ENCODE results near the gene SLC6A13. TPM values are rescaled to one million over a fixed set of nuclear protein-coding genes. Genes with fewer than 3 reads are reported as not detected.

SLC6A13 gene
- total RNA-seq, 1 donor from 2014 or later: 0.44 TPM

DNA sequence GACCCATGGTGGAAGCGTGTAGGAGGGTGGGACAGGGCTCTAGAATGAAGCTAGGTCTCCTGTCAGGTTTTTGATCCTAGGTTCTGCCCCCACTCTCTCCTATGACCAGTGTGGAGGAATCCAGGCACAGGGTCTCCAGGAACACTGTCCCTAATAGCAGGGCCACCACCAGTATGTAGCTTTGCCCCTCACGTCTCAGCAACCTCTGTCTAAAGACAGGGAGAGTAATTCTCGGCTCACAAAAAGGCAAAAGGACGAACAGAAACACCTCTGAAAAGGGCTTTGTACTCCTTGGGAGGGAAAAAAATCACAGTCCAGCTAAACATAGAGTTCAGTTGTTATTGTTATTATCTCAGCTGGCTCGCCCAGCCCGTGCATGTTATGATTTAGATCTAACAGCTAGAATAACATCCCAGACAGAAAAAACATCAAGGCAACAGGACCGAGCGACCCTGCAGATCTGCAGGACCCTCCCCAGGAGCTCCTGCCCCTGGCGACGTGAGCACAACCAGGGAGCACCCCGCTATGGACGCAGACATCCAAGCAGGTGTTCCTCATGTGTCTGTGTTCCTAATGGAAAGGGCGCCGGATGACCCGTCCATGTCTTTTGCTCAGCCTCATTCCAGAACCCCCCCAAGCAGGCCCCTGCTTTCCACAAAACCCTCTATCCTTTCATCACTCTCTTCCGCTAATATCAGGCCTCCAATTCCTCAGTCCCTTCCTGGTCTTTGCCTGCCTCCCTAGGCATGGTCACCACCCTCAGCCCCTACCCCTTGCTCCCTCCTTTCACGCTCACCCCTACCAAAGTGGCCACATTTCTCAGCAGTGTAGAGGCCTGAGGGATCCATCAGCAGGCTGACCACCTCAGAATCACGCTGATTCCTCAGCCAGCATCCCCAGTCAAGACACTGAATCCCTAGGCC lies 34.5 kb downstream of the SLC6A13 start:
- no peak overlapping the region for H3K4me3 Mint-ChIP-seq
- no peaks in the 10 kb centered on the region for H3K9me3 Mint-ChIP-seq

DNA sequence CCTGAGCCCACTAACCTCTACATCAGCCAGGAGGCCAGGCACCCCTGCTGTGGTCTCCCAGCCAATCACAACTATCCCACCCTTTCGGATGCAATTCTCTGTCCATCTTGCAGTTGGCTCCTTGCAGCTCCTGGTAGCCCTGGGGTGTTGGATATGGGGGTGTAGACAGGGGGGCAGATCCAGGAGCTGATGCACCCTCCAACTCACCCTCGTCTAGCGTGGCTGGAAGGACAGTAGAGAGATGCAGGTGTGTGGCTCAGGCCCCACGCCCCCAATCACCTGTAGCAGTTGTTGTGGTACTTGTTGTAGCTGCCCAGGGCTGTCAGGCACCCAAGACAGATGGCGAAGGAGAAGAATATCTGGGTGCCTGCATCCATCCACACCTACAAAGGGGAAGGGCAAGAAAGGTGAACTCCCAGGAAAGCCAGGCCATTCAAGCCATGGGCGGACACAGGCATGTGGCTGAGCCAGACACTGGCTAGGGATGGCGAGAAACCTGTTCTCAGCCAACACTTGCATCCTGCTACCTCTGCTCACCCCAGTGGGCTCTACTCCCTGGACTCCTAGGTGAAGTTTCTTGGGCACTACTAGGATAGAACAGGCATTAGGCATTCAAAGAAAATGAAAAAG lies 35.2 kb downstream of the SLC6A13 start:
- Mint-ChIP-seq H3K9me3 (no peaks in the 10 kb centered on the region), H3K27me3 (ENCODE audit: insufficient read depth) (peaks cover 2% of the 10 kb centered on the region), H3K27ac (no peak overlapping the region), H3K4me3 (no peak overlapping the region), H3K36me3 (ENCODE audit: low read depth) (no peaks in the 10 kb centered on the region), H3K4me1 (ENCODE audit: low read depth) (no peaks in the 10 kb centered on the region)
- no peak for DNase-seq (ENCODE audit: low spot score)
- intact Hi-C loops (cut with micrococcal nuclease): no loop called here

More for the DNA sequence above, 34.5 kb downstream of the SLC6A13 start:
- Mint-ChIP-seq H3K27ac (no peak overlapping the region), H3K4me1 (ENCODE audit: low read depth) (no peaks in the 10 kb centered on the region), H3K27me3 (ENCODE audit: insufficient read depth) (peaks cover 2% of the 10 kb centered on the region), H3K36me3 (ENCODE audit: low read depth) (no peaks in the 10 kb centered on the region)
- intact Hi-C loops (cut with micrococcal nuclease): no loop called here
- no peak for DNase-seq (ENCODE audit: low spot score)

DNA sequence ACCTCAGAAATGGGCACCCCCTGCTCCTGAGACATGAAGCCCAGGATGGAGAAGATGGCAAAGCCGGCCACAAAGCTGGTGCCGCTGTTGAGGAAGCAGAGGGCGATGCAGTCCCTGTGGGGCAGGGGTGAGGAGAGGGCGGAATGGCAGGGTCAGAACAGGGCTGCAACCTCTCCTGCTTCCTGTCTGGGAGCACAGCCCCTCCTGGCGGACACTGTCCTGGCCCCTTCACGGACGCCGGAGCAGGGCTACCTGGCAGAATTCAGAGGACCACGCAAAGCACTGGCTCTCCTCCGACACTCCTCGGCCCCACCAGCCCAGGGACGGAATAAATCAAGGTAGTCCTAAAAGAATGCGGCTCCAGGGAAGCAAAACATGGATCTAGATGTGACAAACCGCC lies 36.2 kb downstream of the SLC6A13 start:
- no peak for DNase-seq (ENCODE audit: low spot score)
- Mint-ChIP-seq H3K36me3 (ENCODE audit: low read depth) (no peaks in the 10 kb centered on the region), H3K4me1 (ENCODE audit: low read depth) (no peaks in the 10 kb centered on the region), H3K27me3 (ENCODE audit: insufficient read depth) (peaks cover 2% of the 10 kb centered on the region), H3K27ac (no peak overlapping the region), H3K4me3 (no peak overlapping the region), H3K9me3 (no peaks in the 10 kb centered on the region)
- intact Hi-C loops (cut with micrococcal nuclease): no loop called here

DNA sequence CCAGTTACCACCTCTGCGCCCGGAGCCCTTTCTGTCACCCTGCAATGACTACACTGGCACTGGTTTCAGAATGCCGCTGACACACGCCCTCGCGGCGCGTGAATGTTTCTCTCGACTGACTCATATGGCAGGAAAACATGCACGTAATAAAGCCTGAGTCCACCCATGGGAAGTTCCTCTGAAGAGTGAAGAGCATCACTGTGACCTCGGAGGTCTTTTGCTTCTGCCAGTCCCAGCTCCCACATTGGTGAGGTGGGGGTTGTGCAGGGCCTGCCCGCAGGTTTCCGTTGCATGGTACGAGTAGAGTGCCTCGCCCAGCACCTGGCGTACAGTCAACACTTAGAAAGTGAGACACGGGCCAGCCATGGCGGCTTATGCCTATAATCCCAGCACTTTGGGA lies 37.6 kb downstream of the SLC6A13 start:
- no peak overlapping the region for H3K4me3 Mint-ChIP-seq
- no peaks in the 10 kb centered on the region for H3K4me1 Mint-ChIP-seq (ENCODE audit: low read depth)
- intact Hi-C loops (cut with micrococcal nuclease): no loop called here
- no peak overlapping the region for H3K27ac Mint-ChIP-seq
- H3K27me3 Mint-ChIP-seq (ENCODE audit: insufficient read depth): peaks cover 2% of the 10 kb centered on the region
- H3K9me3 Mint-ChIP-seq: no peaks in the 10 kb centered on the region
- DNase-seq (ENCODE audit: low spot score): no peak
- no peaks in the 10 kb centered on the region for H3K36me3 Mint-ChIP-seq (ENCODE audit: low read depth)

DNA sequence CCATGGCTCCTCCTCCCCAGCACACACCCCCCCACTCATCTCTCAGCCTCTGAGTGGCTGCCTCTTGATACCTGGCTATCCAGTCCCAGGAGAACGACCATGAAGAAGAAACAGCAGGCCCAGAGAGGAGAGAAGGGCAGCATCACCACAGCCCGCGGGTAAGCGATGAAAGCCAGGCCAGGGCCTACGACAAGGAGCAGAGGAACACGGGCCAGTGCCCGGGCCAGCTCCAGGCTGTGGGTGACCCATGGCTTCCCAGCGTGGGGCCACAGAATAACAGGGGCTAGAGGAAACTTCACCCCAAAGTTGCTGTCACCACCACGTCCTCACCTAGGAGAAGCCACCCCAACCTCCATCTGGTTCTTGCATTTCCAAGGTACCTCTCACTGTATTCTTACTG lies 38.3 kb downstream of the SLC6A13 start:
- DNase-seq (ENCODE audit: low spot score): no peak
- Mint-ChIP-seq H3K27me3 (ENCODE audit: insufficient read depth) (peaks cover 2% of the 10 kb centered on the region), H3K9me3 (no peaks in the 10 kb centered on the region), H3K36me3 (ENCODE audit: low read depth) (no peaks in the 10 kb centered on the region), H3K27ac (no peak overlapping the region), H3K4me1 (ENCODE audit: low read depth) (no peaks in the 10 kb centered on the region), H3K4me3 (no peak overlapping the region)
- intact Hi-C loops (cut with micrococcal nuclease): no loop called here

DNA sequence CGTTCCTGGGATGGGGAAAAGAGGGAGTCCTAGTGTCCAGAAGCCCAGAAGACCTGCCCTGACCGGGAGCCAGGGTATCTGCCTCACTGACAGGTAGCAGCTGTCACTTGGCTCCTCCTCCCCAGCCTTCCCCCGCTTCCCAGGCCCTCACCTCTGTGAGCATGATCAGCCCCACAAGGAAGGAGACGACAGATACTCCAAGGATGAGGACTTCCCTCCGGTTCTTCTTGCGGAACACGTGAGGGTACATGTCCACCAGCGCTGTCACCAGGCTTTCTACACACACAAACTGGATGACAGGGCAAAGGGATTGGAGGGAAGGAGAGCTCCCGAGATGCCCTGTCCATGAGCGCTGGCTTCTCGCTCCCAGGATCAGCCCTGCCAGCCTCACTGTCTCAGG lies 38.8 kb downstream of the SLC6A13 start:
- Mint-ChIP-seq H3K27me3 (ENCODE audit: insufficient read depth) (peaks cover 2% of the 10 kb centered on the region), H3K27ac (no peak overlapping the region), H3K4me1 (ENCODE audit: low read depth) (no peaks in the 10 kb centered on the region), H3K36me3 (ENCODE audit: low read depth) (no peaks in the 10 kb centered on the region), H3K9me3 (no peaks in the 10 kb centered on the region), H3K4me3 (no peak overlapping the region)
- DNase-seq (ENCODE audit: low spot score): no peak
- intact Hi-C loops (cut with micrococcal nuclease): no loop called here

DNA sequence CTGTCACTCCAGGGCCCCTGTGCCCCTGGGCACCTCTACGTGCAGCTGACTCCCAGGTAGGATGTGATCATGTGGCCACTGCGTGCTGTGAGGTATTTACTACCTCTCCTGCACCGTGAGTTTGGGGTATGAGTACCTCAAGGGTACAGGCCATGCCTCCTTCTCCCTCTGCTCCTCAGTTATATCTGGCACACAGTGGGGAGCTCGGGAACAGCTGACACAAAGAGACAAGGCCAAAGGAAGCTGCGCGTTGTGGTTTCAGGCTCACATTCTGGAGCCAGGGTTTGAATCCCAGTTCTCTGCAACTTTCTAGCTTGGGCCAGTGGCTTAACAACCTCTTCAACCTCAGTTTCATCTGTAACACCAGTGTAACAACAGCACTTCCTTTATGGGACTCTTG lies 40.9 kb downstream of the SLC6A13 start:
- H3K4me3 Mint-ChIP-seq: no peak overlapping the region
- peaks cover 1% of the 10 kb centered on the region for H3K27me3 Mint-ChIP-seq (ENCODE audit: insufficient read depth)
- H3K27ac Mint-ChIP-seq: no peak overlapping the region
- no peaks in the 10 kb centered on the region for H3K36me3 Mint-ChIP-seq (ENCODE audit: low read depth)
- no peaks in the 10 kb centered on the region for H3K9me3 Mint-ChIP-seq
- no peaks in the 10 kb centered on the region for H3K4me1 Mint-ChIP-seq (ENCODE audit: low read depth)
- intact Hi-C loops (cut with micrococcal nuclease): no loop called here
- DNase-seq (ENCODE audit: low spot score): no peak

DNA sequence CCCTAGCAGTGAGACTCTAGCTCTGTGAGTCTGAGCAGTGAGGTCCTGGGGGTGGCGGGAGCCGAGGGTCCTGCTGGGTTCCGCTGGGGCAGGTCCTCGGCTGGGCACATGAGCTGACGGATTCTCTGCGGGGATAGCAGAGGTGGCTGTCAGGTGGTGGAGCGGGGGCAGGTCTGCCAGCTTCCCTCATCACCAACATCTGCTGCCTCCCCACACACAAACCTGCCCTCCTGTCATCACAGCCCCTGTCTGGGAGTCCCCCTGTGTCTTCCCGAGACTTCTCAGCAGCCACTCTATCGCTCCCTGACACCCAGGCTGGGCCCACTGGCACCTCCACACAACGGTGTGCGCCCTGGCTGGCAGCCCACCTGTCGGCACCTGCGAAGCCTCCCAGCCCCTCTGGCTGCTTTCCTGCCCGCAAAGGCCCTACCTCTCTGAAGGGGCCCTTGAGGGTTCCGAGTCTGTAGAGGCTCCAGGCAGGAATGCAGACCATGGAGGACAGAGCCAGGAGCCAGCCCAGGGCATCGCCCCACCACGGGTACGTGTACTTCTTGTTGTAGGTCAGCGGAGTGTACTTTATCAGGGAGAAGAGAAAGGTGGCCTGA lies 41.6 kb downstream of the SLC6A13 start:
- DNase-seq (ENCODE audit: low spot score): no peak
- H3K9me3 Mint-ChIP-seq: no peaks in the 10 kb centered on the region
- intact Hi-C loops (cut with micrococcal nuclease): no loop called here
- H3K4me3 Mint-ChIP-seq: no peak overlapping the region
- no peak overlapping the region for H3K27ac Mint-ChIP-seq
- no peaks in the 10 kb centered on the region for H3K36me3 Mint-ChIP-seq (ENCODE audit: low read depth)
- H3K4me1 Mint-ChIP-seq (ENCODE audit: low read depth): no peaks in the 10 kb centered on the region
- peaks cover 1% of the 10 kb centered on the region for H3K27me3 Mint-ChIP-seq (ENCODE audit: insufficient read depth)

DNA sequence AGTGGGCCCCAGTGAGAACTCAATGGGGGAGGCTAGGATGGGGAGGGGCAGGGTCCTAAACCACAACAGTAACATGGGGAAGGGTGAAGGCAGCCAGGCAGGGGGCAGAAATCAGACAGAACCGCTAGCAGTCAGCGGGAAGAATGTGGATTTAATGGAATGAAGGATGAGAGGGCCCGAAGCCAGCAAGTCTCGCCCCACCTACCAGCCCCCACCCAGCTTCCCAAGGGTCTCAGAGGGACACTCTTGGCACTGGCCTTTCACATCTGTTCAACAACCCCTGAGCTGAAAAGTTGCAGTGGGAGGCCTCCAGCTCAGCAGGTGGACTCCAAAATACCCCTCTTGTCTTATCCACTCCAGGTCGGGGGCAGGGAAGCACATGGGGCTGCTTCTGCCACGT lies 42.1 kb downstream of the SLC6A13 start:
- Mint-ChIP-seq H3K36me3 (ENCODE audit: low read depth) (no peaks in the 10 kb centered on the region), H3K4me3 (no peak overlapping the region)

DNA sequence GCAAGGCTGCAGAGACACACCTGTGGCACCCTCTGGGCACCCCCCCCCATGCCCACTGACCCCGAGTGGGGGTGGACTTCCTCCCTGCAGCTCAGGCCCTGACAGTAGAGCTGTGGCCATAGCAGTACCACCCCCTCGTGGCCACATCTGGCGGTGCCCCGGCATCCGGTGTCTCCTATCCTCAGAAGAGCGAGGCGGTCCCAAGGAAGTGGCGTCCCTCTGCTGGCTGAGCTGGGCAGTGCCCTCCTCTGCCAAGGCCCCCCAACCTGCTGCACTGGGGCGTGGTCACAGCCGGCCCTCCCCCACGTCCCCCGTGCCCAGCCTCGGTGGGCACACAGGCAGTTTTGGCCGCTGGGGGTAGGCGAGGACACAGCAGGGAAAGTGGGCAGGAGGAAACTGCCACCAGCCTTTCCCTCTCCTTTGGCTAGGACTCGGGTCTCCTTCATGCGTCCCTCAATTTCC lies 42.7 kb downstream of the SLC6A13 start:
- H3K27ac Mint-ChIP-seq: no peak overlapping the region
- H3K27me3 Mint-ChIP-seq (ENCODE audit: insufficient read depth): peaks cover 1% of the 10 kb centered on the region
- no peaks in the 10 kb centered on the region for H3K4me1 Mint-ChIP-seq (ENCODE audit: low read depth)
- peak; percentile 26 for DNase-seq (ENCODE audit: low spot score)
- no peaks in the 10 kb centered on the region for H3K9me3 Mint-ChIP-seq
- no peak overlapping the region for H3K4me3 Mint-ChIP-seq
- intact Hi-C loops (cut with micrococcal nuclease): no loop called here
- H3K36me3 Mint-ChIP-seq (ENCODE audit: low read depth): no peaks in the 10 kb centered on the region

More for the DNA sequence above, 42.1 kb downstream of the SLC6A13 start:
- intact Hi-C loops (cut with micrococcal nuclease): no loop called here
- Mint-ChIP-seq H3K27ac (no peak overlapping the region), H3K4me1 (ENCODE audit: low read depth) (no peaks in the 10 kb centered on the region), H3K9me3 (no peaks in the 10 kb centered on the region), H3K27me3 (ENCODE audit: insufficient read depth) (peaks cover 1% of the 10 kb centered on the region)
- no peak for DNase-seq (ENCODE audit: low spot score)

DNA sequence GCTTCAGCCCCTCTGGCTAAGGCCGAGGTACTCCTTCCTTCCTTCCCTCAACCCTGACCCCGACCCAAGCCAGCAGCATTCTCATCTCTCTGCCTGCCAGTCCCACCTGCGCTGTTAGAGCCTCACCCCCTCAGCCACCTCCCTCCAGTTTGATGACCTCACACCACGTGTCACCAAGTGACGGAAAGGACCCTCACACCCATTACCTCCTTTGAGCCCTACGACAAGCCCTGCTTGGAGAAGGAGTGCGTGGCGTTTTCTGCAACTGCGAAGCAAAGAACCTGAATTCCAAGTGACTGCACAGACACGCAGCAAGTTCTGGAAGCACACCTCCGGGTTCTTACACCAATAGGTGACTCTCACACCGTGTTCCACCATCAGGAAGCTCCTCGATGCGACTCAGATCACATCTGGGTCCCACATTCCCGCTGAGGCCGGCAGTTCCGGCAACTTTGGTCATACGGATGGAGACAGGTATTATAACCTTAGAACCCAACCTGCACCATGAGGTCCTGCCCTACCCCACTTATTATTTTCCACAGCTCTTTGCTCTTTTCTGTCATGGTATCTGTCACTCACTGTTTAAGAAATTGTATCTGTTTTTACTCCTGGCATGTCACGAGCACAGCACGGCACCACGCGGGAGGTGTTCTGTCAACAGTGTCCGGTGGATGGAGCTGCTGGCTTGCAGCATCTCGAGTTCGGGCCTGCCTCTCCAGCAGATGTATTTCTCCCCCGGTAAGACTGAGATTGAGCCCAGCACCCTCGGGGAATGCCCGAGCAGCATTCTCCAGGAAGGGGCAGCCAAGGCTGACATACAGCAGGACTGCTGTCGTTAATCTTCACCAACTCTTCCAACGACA lies 43.7 kb downstream of the SLC6A13 start:
- Mint-ChIP-seq H3K4me1 (ENCODE audit: low read depth) (no peaks in the 10 kb centered on the region), H3K27ac (no peak overlapping the region), H3K27me3 (ENCODE audit: insufficient read depth) (peaks cover 1% of the 10 kb centered on the region), H3K36me3 (ENCODE audit: low read depth) (no peaks in the 10 kb centered on the region), H3K9me3 (no peaks in the 10 kb centered on the region), H3K4me3 (no peak overlapping the region)
- DNase-seq (ENCODE audit: low spot score): no peak
- intact Hi-C loops (cut with micrococcal nuclease): no loop called here

DNA sequence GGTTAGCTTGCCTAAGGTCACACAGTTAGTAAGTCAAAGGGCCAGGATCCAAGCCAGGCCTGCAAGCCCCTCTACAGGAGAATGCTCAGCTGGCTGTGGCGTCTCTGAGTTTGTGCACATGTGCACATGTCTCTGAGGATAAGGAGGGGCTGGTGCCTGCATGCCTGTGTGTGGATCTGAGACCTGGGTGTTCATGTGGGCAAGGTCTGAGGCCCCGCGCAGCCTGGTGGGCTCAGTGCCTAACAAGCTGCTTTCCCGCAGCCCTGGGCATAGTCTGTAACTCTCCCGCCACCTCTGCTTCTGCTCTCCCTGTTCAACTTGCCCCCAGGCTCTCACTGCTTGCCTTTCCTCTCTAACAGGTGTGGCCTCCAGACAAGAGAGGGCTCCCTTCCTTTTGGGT lies 44.4 kb downstream of the SLC6A13 start:
- Mint-ChIP-seq H3K36me3 (ENCODE audit: low read depth) (no peaks in the 10 kb centered on the region), H3K27me3 (ENCODE audit: insufficient read depth) (peaks cover 1% of the 10 kb centered on the region), H3K4me3 (no peak overlapping the region), H3K27ac (no peak overlapping the region), H3K9me3 (no peaks in the 10 kb centered on the region), H3K4me1 (ENCODE audit: low read depth) (no peaks in the 10 kb centered on the region)
- DNase-seq (ENCODE audit: low spot score): no peak
- intact Hi-C loops (cut with micrococcal nuclease): no loop called here
